WTC11 (cell line): ENCODE measurements around the gene CCDC182. TPM values are rescaled to one million over a fixed set of nuclear protein-coding genes. Genes with fewer than 3 reads are reported as not detected.

ENCODE experiments used
- ATAC-seq: fragments of 200-7000 bp; cut with Tn5 transposase; 2 replicates; pipeline ENCODE4 v1.10.0; 2021; ENCODE audit warnings: mild to moderate bottlenecking, moderate library complexity
- CTCF ChIA-PET: fragments of 300-600 bp; sonication (Branson Sonifier 250); formaldehyde crosslinking; loops from one replicate; lab custom pipeline; 2021; ENCODE audit warnings: antibody characterized with exemption; lab: Charles Lee
- POLR2A ChIA-PET: fragments of 350-600 bp; sonication (Branson Sonifier 250); formaldehyde crosslinking; loops from one replicate; lab custom pipeline; 2021; ENCODE audit warnings: antibody characterized with exemption; lab: Charles Lee
- DNase-seq: peaks from one replicate; pipeline ENCODE4 v3.0.0; 2021; ENCODE audit warnings: low spot score
- H3K27ac Mint-ChIP-seq: 2 replicates; pipeline ENCODE4 v1.8.0; 2021; ENCODE audit warnings: mixed read lengths
- H3K27me3 Mint-ChIP-seq: 2 replicates; pipeline ENCODE4 v1.8.0; 2021; ENCODE audit warnings: low read depth, mild to moderate bottlenecking, moderate library complexity, mixed read lengths
- H3K36me3 Mint-ChIP-seq: 2 replicates; pipeline ENCODE4 v1.8.0; 2021; ENCODE audit warnings: mixed read lengths
- H3K4me1 Mint-ChIP-seq: 2 replicates; pipeline ENCODE4 v1.8.0; 2022; ENCODE audit warnings: mixed read lengths
- H3K4me3 Mint-ChIP-seq: 2 replicates; pipeline ENCODE4 v1.8.0; 2021; ENCODE audit warnings: mild to moderate bottlenecking, moderate library complexity, mixed read lengths
- H3K9me3 Mint-ChIP-seq: 2 replicates; pipeline ENCODE4 v1.8.0; 2021; ENCODE audit warnings: mixed read lengths
- ATF3 ChIP-seq: sonication (generic); formaldehyde crosslinking; conservative IDR thresholded peaks from 2 replicates; pipeline ENCODE4 v1.8.1; 2022; ENCODE audit warnings: mild to moderate bottlenecking, missing genetic modification reagents
- CBFB ChIP-seq: sonication (generic); formaldehyde crosslinking; IDR thresholded peaks from 2 replicates; pipeline ENCODE4 v1.8.1; 2022; ENCODE audit warnings: mild to moderate bottlenecking, low read depth, missing genetic modification reagents
- CREB1 ChIP-seq: sonication (generic); formaldehyde crosslinking; IDR thresholded peaks from 2 replicates; pipeline ENCODE4 v1.8.0; 2023; ENCODE audit warnings: mild to moderate bottlenecking, missing genetic modification reagents
- E2F4 ChIP-seq: sonication (generic); formaldehyde crosslinking; IDR thresholded peaks from 2 replicates; pipeline ENCODE4 v1.8.1; 2022; ENCODE audit warnings: low read depth, mild to moderate bottlenecking, moderate library complexity, missing genetic modification reagents, borderline replicate concordance
- E2F5 ChIP-seq: sonication (generic); formaldehyde crosslinking; IDR thresholded peaks from 2 replicates; pipeline ENCODE4 v1.8.1; 2022; ENCODE audit warnings: mild to moderate bottlenecking, moderate library complexity, missing genetic modification reagents
- ELF4 ChIP-seq: sonication (generic); formaldehyde crosslinking; IDR thresholded peaks from 2 replicates; pipeline ENCODE4 v1.8.1; 2022; ENCODE audit warnings: low read depth, mild to moderate bottlenecking, moderate library complexity, missing genetic modification reagents
- EMX1 ChIP-seq: fragments of 250-450 bp; sonication (Bioruptor Pico); IDR thresholded peaks from 2 replicates; pipeline ENCODE4 v1.8.0; 2021; ENCODE audit warnings: mild to moderate bottlenecking
- FOXJ3 ChIP-seq: sonication (generic); formaldehyde crosslinking; IDR thresholded peaks from 2 replicates; pipeline ENCODE4 v1.9.0; 2021; ENCODE audit warnings: missing genetic modification reagents, mild to moderate bottlenecking, borderline replicate concordance
- FOXK1 ChIP-seq: sonication (generic); formaldehyde crosslinking; IDR thresholded peaks from 2 replicates; pipeline ENCODE4 v1.8.0; 2022; ENCODE audit warnings: mild to moderate bottlenecking, moderate library complexity, missing genetic modification reagents
- FOXP1 ChIP-seq: sonication (generic); formaldehyde crosslinking; IDR thresholded peaks from 2 replicates; pipeline ENCODE4 v1.8.0; 2022; ENCODE audit warnings: missing genetic modification reagents, mild to moderate bottlenecking, moderate library complexity, borderline replicate concordance
- HMGA2 ChIP-seq: fragments of 250-450 bp; sonication (Bioruptor Pico); IDR thresholded peaks from 2 replicates; pipeline ENCODE4 v1.4.0; 2021; ENCODE audit warnings: mild to moderate bottlenecking, moderate library complexity
- IRF2 ChIP-seq: sonication (generic); formaldehyde crosslinking; IDR thresholded peaks from 2 replicates; pipeline ENCODE4 v1.8.0; 2022; ENCODE audit warnings: low read depth, missing genetic modification reagents, borderline replicate concordance
- OVOL2 ChIP-seq: fragments of 250-450 bp; sonication (Bioruptor Pico); IDR thresholded peaks from 2 replicates; pipeline ENCODE4 v1.9.0; 2021; ENCODE audit warnings: mild to moderate bottlenecking, borderline replicate concordance
- SP1 ChIP-seq: sonication (generic); formaldehyde crosslinking; conservative IDR thresholded peaks from 2 replicates; pipeline ENCODE4 v1.8.1; 2022; ENCODE audit warnings: missing genetic modification reagents
- USF1 ChIP-seq: sonication (generic); formaldehyde crosslinking; IDR thresholded peaks from 2 replicates; pipeline ENCODE4 v1.8.0; 2022; ENCODE audit warnings: mild to moderate bottlenecking, missing genetic modification reagents
- ZNF121 ChIP-seq: sonication (generic); formaldehyde crosslinking; IDR thresholded peaks from 2 replicates; pipeline ENCODE4 v1.8.0; 2023; ENCODE audit warnings: missing genetic modification reagents
- ZNF232 ChIP-seq: sonication (generic); formaldehyde crosslinking; IDR thresholded peaks from 2 replicates; pipeline ENCODE4 v1.8.0; 2022; ENCODE audit warnings: mild to moderate bottlenecking, missing genetic modification reagents
- ZNF317 ChIP-seq: sonication (generic); formaldehyde crosslinking; IDR thresholded peaks from 2 replicates; pipeline ENCODE4 v1.8.1; 2023; ENCODE audit warnings: low read depth, mild to moderate bottlenecking, moderate library complexity, missing genetic modification reagents, borderline replicate concordance
- ZNF396 ChIP-seq: fragments of 250-450 bp; sonication (Bioruptor Pico); IDR thresholded peaks from 2 replicates; pipeline ENCODE4 v1.8.0; 2021; ENCODE audit warnings: mild to moderate bottlenecking, moderate library complexity, borderline replicate concordance
- ZNF416 ChIP-seq: fragments of 250-450 bp; sonication (Bioruptor Pico); IDR thresholded peaks from 2 replicates; pipeline ENCODE4 v1.9.0; 2021; ENCODE audit warnings: mild to moderate bottlenecking, inconsistent platforms
- ZNF423 ChIP-seq: fragments of 250-450 bp; sonication (Bioruptor Pico); IDR thresholded peaks from 2 replicates; pipeline ENCODE4 v2.1.2; 2022; ENCODE audit warnings: mild to moderate bottlenecking, moderate library complexity
- total RNA-seq: library from RNA; stranded (reverse); gene quantifications from 3 replicates; pipeline ENCODE4 v1.2.3, GENCODE V29; 2021
- TF ChIP-seq, protein P1 (sequence below): fragments of 200-600 bp; IDR thresholded peaks from 2 replicates; pipeline ENCODE4 v1.8.0; 2022; ENCODE audit warnings: antibody characterized with exemption

CCDC182 gene
- total RNA-seq, 1 experiment from 2014 or later = not detected

GRCh38 chr17:57735707-57736106 is 9.4 kb downstream of the CCDC182 start:
- no peaks in the 10 kb centered on the region for H3K36me3 Mint-ChIP-seq
- CTCF ChIA-PET = interaction anchor here (1.7 to 1.9 kb wide), 2 partner anchors 12 to 97 kb away, joined by 5 to 7 read pairs; no protein-coding TSS in a partner anchor
- H3K9me3 Mint-ChIP-seq = no peaks in the 10 kb centered on the region
- ATAC-seq (peak; percentile 95), DNase-seq (peak; percentile 50)
- H3K27ac Mint-ChIP-seq = no peak overlapping the region
- no peak for TF ChIP-seq ZNF317 (CRISPR knock-in tag)
- TF ChIP-seq, protein P1, sequence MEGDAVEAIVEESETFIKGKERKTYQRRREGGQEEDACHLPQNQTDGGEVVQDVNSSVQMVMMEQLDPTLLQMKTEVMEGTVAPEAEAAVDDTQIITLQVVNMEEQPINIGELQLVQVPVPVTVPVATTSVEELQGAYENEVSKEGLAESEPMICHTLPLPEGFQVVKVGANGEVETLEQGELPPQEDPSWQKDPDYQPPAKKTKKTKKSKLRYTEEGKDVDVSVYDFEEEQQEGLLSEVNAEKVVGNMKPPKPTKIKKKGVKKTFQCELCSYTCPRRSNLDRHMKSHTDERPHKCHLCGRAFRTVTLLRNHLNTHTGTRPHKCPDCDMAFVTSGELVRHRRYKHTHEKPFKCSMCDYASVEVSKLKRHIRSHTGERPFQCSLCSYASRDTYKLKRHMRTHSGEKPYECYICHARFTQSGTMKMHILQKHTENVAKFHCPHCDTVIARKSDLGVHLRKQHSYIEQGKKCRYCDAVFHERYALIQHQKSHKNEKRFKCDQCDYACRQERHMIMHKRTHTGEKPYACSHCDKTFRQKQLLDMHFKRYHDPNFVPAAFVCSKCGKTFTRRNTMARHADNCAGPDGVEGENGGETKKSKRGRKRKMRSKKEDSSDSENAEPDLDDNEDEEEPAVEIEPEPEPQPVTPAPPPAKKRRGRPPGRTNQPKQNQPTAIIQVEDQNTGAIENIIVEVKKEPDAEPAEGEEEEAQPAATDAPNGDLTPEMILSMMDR = 0 out of 2 replicates have a peak, but pooled peaks have one; percentile 29
- no peak for TF ChIP-seq ZNF416
- no peak for TF ChIP-seq E2F4 (CRISPR knock-in tag)
- no peaks in the 10 kb centered on the region for H3K4me1 Mint-ChIP-seq
- POLR2A ChIA-PET = no interaction called here
- no peak overlapping the region for H3K4me3 Mint-ChIP-seq
- H3K27me3 Mint-ChIP-seq = no peaks in the 10 kb centered on the region

- no peak for TF ChIP-seq OVOL2 (CRISPR knock-in tag)
- no peak for TF ChIP-seq E2F4 (CRISPR knock-in tag)
- Mint-ChIP-seq H3K27me3 (no peaks in the 10 kb centered on the region), H3K4me3 (no peak overlapping the region), H3K9me3 (no peaks in the 10 kb centered on the region), H3K36me3 (no peaks in the 10 kb centered on the region), H3K4me1 (no peaks in the 10 kb centered on the region), H3K27ac (no peak overlapping the region)
- ChIA-PET CTCF (no interaction called here), POLR2A (no interaction called here)
- ATAC-seq (no peak), DNase-seq (no peak)
Observed at GRCh38 chr17:57735230-57735629, 9.9 kb downstream of the CCDC182 start.

DNA sequence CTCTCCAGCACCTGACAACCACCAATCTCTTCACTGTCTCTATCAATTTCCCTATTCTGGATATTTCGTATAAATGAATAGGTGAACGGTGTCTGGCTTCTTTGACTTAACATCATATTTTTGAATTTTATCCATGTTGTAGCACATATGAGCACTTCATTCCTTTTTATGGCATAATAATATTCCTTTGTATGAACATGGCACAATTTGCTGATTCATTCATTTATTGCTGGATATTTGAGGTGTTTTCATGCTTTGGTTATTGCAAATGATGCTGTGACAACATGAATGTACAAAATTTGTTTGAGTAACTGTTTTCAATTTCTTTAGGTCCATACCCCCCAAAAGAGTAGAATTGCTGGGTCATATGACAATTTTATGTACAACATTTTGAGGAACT is 12.0 kb downstream of the CCDC182 start:
- no peaks in the 10 kb centered on the region for H3K4me1 Mint-ChIP-seq
- POLR2A ChIA-PET = interaction anchor here (0.7 kb wide), 1 partner anchor 438 kb away, joined by 6 read pairs; no protein-coding TSS in a partner anchor
- H3K36me3 Mint-ChIP-seq = no peaks in the 10 kb centered on the region
- H3K4me3 Mint-ChIP-seq = no peak overlapping the region
- no peak for ATAC-seq
- DNase-seq = no peak
- no peaks in the 10 kb centered on the region for H3K27me3 Mint-ChIP-seq
- H3K27ac Mint-ChIP-seq = no peak overlapping the region
- H3K9me3 Mint-ChIP-seq = no peaks in the 10 kb centered on the region
- TF ChIP-seq SP1 (CRISPR knock-in tag) (no peak), ZNF423 (CRISPR knock-in tag) (no peak), CBFB (no peak), EMX1 (CRISPR knock-in tag) (no peak)
- CTCF ChIA-PET = no interaction called here

DNA sequence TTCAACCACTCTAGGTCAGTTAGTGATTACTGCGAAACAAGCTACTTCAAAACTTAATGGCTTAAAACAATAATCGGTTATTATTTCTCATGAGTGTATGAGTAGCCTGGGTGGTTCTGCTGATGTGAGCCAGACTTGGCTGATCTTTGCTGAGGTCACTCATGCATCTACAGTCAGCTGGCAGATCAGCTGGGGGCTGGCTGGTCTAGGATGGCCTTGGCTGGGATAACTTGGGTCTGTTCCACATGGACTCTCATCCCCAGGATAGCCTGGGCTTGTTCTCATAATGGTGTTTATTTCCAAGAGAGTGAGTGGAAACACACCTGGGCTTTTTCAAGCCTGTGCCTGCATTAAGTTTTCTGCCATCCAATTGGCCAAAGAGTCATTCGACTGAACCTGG is 13.0 kb downstream of the CCDC182 start:
- no peaks in the 10 kb centered on the region for H3K9me3 Mint-ChIP-seq
- no peak overlapping the region for H3K27ac Mint-ChIP-seq
- DNase-seq = no peak
- CTCF ChIA-PET = interaction anchor here (0.6 to 1.4 kb wide), 4 partner anchors 8 to 52 kb away, joined by 3 to 4 read pairs (median 3); no protein-coding TSS in a partner anchor
- H3K4me3 Mint-ChIP-seq = no peak overlapping the region
- no peaks in the 10 kb centered on the region for H3K4me1 Mint-ChIP-seq
- H3K36me3 Mint-ChIP-seq = no peaks in the 10 kb centered on the region
- H3K27me3 Mint-ChIP-seq = no peaks in the 10 kb centered on the region
- ATAC-seq = no peak
- POLR2A ChIA-PET = interaction anchor here (0.7 kb wide), 1 partner anchor 7 kb away, joined by 3 read pairs; no protein-coding TSS in a partner anchor
- no peak for TF ChIP-seq E2F5 (CRISPR knock-in tag)
- no peak for TF ChIP-seq ZNF121
- no peak for TF ChIP-seq ELF4 (CRISPR knock-in tag)
- no peak for TF ChIP-seq ZNF396 (CRISPR knock-in tag)
- no peak for TF ChIP-seq ZNF232
- no peak for TF ChIP-seq HMGA2 (CRISPR knock-in tag)
- no peak for TF ChIP-seq EMX1 (CRISPR knock-in tag)
- no peak for TF ChIP-seq USF1 (CRISPR knock-in tag)
- no peak for TF ChIP-seq ATF3
- no peak for TF ChIP-seq OVOL2 (CRISPR knock-in tag)
- TF ChIP-seq CBFB = no peak
- no peak for TF ChIP-seq IRF2 (CRISPR knock-in tag)
- no peak for TF ChIP-seq FOXJ3 (CRISPR knock-in tag)
- TF ChIP-seq FOXK1 = no peak
- no peak for TF ChIP-seq FOXP1 (CRISPR knock-in tag)
- no peak for TF ChIP-seq CREB1 (CRISPR knock-in tag)
